Measurements from ENCODE around the gene UCN3. TPM values are rescaled to one million over a fixed set of nuclear protein-coding genes. Genes with fewer than 3 reads are reported as not detected.

The UCN3 gene
- total and polyA plus RNA-seq, 2 of the 4 experiments (the other 2 are of a cell fraction), result not detected

DNA sequence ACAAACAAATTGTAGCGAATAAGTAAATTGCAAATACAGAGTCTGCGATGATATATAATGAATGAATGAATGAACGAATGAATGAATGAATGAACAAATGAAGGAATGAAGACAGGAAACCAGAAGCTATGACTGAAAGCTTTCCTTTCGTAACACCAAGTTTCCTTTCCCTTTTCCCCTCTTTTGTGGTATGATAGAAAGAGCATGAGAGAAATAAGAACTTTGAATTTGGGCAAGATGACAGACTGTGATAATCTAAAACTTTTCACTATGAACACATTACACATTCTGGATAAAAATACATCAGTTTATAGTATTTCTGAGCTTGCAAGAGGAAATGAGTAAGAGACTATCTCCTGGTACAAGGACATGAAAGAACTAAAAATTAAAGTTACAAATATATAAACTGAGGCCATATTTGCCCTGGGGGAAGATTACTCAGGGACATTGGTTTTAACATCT is 8.4 kb upstream of the UCN3 start:
- Histone ChIP-seq H2BK120ac (ENCODE audit: low read depth, low read length) (no peak overlapping the region), H2AK9ac (replicated peaks; ENCODE audit: low read depth, low read length, poor library complexity) (no peak overlapping the region), H3K18ac (ENCODE audit: low read depth, low read length) (no peak overlapping the region), H3K9me3 (ENCODE audit: control insufficient read depth, insufficient read depth, low read length) (no peaks in the 10 kb centered on the region), H2AK5ac (ENCODE audit: low read depth, low read length) (no peak overlapping the region), H3K4me2 (ENCODE audit: low read depth, low read length) (no peak overlapping the region), H3K9me1 (ENCODE audit: insufficient read depth, low read length) (no peaks in the 10 kb centered on the region), H2BK5ac (ENCODE audit: low read depth, low read length, poor library complexity, severe bottlenecking) (no peak overlapping the region), H3K27me3 (ENCODE audit: control insufficient read depth, insufficient read depth, low read length) (peaks cover 6% of the 10 kb centered on the region), H2BK15ac (ENCODE audit: low read depth, low read length) (no peak overlapping the region), H3K4ac (ENCODE audit: low read depth, low read length) (no peak overlapping the region), H3K23ac (ENCODE audit: low read depth, low read length) (no peak overlapping the region), H3K79me1 (ENCODE audit: low read depth in 1 of 2, low read length in 2 of 2) (no peaks in the 10 kb centered on the region), H4K8ac (ENCODE audit: low read depth in 2 of 2, low read length in 2 of 2) (no peak overlapping the region), H3K36me3 (ENCODE audit: control insufficient read depth, insufficient read depth, low read length) (no peaks in the 10 kb centered on the region), H2AFZ (replicated peaks; ENCODE audit: low read length, poor library complexity) (no peak overlapping the region), H4K20me1 (ENCODE audit: insufficient read depth, low read length) (no peaks in the 10 kb centered on the region), H3K56ac (ENCODE audit: extremely low read depth, insufficient read depth, low read length) (no peak overlapping the region), H4K91ac (ENCODE audit: insufficient read depth, low read depth, low read length) (no peak overlapping the region), H3K9ac (ENCODE audit: low read depth, low read length) (no peak overlapping the region), H3K27ac (ENCODE audit: insufficient read depth, low read length) (no peak overlapping the region), H3K4me3 (ENCODE audit: insufficient read depth, low read depth, low read length) (no peak overlapping the region), H3K14ac (replicated peaks; ENCODE audit: low read depth, low read length) (no peak overlapping the region), H4K5ac (ENCODE audit: low read depth, low read length) (no peak overlapping the region), H2BK20ac (ENCODE audit: low read depth, low read length) (no peak overlapping the region), H3K4me1 (ENCODE audit: control insufficient read depth, insufficient read depth, low read length) (no peaks in the 10 kb centered on the region)
- POLR2A ChIA-PET (ENCODE audit: unreplicated experiment), result no interaction called here
- ATAC-seq (ENCODE audit: low read depth) (no peak), DNase-seq (no peak)
- intact Hi-C loops (cut with micrococcal nuclease), result no loop called here
- dilution Hi-C loops (cut with HindIII; ENCODE audit: low sequenced_read_pairs, unreplicated experiment), result no loop called here
- WGBS, 2 experiments (ENCODE audit: extremely low coverage in 2 of 2, insufficient read length in 1 of 2), result no CpG with 5 or more reads among the region's 4 CpGs
- no peak for TF ChIP-seq MAZ (IDR thresholded peaks at IDR 0.05; ENCODE audit: borderline replicate concordance, low read depth, low read length)
- TF ChIP-seq SMC3 (IDR thresholded peaks at IDR 0.05; ENCODE audit: low read depth, low read length), result no peak
- TF ChIP-seq CHD1 (IDR thresholded peaks at IDR 0.05; ENCODE audit: low read depth, low read length), result no peak
- TF ChIP-seq RFX5 (IDR thresholded peaks at IDR 0.05; ENCODE audit: low read depth, low read length), result no peak
- TF ChIP-seq, protein P1, sequence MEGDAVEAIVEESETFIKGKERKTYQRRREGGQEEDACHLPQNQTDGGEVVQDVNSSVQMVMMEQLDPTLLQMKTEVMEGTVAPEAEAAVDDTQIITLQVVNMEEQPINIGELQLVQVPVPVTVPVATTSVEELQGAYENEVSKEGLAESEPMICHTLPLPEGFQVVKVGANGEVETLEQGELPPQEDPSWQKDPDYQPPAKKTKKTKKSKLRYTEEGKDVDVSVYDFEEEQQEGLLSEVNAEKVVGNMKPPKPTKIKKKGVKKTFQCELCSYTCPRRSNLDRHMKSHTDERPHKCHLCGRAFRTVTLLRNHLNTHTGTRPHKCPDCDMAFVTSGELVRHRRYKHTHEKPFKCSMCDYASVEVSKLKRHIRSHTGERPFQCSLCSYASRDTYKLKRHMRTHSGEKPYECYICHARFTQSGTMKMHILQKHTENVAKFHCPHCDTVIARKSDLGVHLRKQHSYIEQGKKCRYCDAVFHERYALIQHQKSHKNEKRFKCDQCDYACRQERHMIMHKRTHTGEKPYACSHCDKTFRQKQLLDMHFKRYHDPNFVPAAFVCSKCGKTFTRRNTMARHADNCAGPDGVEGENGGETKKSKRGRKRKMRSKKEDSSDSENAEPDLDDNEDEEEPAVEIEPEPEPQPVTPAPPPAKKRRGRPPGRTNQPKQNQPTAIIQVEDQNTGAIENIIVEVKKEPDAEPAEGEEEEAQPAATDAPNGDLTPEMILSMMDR (conservative IDR thresholded peaks at IDR 0.05; ENCODE audit: low read depth, low read length), result no peak
- TF ChIP-seq POLR2A (IDR thresholded peaks at IDR 0.05; ENCODE audit: low read depth, low read length), result no peak
- no peak for TF ChIP-seq MXI1 (IDR thresholded peaks at IDR 0.05; ENCODE audit: borderline replicate concordance, low read depth, low read length)
- no peak for TF ChIP-seq RCOR1 (IDR thresholded peaks at IDR 0.05; ENCODE audit: insufficient replicate concordance, low read length)
- no peak for TF ChIP-seq FOS (IDR thresholded peaks at IDR 0.05; ENCODE audit: low read depth, low read length)
- TF ChIP-seq, protein P2, sequence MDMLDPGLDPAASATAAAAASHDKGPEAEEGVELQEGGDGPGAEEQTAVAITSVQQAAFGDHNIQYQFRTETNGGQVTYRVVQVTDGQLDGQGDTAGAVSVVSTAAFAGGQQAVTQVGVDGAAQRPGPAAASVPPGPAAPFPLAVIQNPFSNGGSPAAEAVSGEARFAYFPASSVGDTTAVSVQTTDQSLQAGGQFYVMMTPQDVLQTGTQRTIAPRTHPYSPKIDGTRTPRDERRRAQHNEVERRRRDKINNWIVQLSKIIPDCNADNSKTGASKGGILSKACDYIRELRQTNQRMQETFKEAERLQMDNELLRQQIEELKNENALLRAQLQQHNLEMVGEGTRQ (IDR thresholded peaks at IDR 0.05; ENCODE audit: low read depth, low read length), result no peak
- no peak for TF ChIP-seq BHLHE40 (IDR thresholded peaks at IDR 0.05; ENCODE audit: low read depth, low read length)
- TF ChIP-seq ELK1 (IDR thresholded peaks at IDR 0.05; ENCODE audit: borderline replicate concordance, low read depth, low read length), result no peak
- TF ChIP-seq NFE2L2 (IDR thresholded peaks at IDR 0.05; ENCODE audit: low read depth, low read length), result no peak
- no peak for TF ChIP-seq MAFK (IDR thresholded peaks at IDR 0.05; ENCODE audit: low read depth, low read length)
- no peak for TF ChIP-seq RAD21 (IDR thresholded peaks at IDR 0.05; ENCODE audit: low read length)
- in situ Hi-C loops (cut with MboI; ENCODE audit: low sequenced_read_pairs), result no loop called here
- CTCF ChIA-PET, result no interaction called here
- BruUV-seq (replicated peaks), result no TSS peak
